ENCODE results near the gene NUCKS1.

Gene NUCKS1

DNA sequence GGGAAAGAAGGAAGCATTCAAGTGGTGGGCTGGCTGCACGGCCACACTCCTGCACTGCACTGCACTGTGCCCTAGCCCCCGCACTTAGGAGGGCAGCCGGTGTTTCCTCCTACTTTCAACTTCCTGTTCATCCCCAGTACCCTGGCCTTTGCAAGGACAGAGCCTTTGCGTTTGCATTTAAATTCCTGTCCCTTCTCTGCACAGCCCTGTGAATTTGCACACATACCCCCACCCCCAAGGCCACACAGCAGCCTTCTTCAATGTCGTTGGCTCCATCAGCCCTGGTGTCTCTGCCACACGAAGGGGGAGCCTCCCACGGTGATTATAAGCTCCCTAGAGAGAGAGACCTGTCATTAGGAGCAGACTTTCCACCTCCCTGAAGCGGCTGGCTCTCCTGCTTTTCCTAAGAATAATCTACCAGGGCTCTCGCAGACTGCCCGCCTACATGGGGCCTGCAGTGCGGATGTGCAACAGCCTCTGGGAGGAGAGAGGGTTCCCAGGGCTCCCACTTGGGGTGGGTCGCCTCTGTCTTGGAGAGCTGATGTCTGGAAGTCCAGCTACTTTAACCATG, 56.5 kb downstream of the NUCKS1 start:
- DNase-seq, result no peak

DNA sequence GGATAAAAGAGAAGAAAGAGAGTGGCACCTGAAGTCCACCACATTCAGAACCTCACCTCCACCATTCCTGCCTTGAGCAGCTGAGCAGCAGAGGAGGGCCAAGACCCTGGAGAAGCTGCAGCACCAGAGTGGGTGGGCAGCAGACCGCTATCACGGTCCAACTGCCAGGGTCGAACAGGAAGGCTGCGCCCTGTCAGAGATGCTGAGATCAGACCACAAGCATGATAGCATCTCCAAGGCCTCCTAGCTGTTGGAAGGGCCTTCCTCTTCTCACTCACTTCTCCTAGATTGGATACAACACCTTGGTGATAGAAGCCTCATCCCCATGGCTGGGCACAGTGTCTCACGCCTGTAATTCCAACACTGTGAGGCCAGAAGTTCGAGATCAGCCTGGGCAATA, 57.6 kb downstream of the NUCKS1 start:
- DNase-seq, result no peak

DNA sequence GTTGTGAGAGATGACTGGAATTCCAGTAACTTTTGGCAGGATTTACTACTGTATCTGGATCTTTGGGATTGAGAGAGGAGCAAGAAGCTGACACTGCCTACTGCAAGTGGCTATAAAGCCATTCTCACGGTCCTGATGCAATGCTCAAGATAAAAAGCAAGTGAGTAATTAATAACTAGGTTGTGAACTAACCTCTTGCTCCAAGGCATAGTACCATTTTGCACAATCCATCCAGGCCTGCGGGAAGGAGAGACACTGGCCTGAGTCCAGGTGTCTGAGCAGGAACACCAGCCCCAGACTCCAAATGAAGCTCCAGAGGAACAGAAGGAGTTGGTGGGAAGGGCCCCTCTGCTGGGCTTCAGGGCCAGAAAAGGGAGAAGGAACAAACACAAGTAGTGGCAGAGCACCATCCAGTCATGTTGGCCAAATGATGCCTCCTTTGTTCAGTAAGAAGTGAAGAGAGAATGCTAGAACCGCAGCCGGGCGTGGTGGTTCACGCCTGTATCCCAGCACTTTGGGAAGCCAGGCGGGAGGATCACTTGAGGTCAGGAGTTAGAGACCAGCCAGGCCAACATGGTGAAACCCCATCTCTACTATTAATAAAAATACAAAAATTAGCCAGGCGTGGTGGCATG, 59.7 kb downstream of the NUCKS1 start:
- no peak for DNase-seq

DNA sequence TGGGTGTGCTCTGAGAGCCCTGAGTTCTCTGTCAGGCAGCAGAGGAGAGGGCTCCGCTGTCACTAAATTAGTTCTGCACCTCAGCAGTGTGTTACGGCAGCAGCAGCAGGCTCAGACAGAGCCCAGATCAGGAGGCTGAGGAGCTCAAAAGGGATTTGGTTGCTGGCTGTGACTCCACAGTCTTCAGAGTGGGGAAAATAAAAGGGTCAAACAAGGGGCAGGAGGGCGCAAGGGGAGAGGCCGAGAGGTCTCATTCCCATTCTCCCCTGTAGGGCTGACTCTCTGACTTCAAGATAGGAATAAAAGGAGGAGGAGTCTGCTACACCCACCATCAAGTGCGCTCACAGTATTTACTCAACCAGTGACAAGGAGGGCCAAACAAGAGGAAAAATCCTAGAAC, 60.5 kb downstream of the NUCKS1 start:
- no peak for DNase-seq

DNA sequence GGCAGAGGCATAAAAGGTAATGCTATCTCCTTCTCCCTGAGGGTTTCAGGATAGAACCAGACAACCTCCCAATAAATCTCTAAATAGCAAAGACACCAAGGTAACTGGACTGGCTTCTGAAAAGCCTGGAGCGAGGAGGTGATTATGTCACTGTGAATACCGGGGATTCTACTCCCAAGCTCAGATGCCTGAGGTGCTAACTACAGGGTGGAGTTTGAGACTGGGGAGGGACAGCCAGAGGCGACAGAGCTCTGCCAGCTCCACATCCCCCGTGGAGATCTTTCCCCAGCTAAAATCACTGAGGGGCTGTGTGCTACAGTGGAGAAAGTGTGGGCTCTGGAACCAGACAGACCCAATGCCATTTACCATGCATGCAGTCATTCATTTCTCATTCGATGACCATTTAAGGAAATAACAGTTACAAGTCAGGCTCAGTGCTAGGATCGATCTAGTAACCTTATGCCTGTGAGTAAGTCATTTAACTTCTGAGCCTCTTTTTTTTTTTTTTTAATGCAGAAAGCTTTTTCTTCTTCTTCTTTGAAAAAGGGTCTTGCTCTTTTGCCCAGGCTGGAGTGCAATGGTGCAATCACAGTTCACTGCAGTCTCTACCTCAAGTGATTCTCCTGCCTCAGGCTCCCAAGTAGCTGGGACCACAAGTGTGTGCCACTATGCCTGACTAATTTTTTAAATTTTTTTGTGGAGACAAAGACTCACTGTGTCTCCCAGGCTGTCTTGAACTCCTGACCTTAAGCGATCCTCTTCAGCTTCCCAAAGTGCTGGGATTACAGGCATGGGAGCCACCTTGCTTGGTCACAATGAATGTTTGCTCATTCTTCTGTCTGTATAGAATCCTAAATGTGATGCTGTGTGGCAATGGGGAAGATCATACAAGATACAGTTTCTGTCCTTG, 61.6 kb downstream of the NUCKS1 start:
- DNase-seq, result no peak

DNA sequence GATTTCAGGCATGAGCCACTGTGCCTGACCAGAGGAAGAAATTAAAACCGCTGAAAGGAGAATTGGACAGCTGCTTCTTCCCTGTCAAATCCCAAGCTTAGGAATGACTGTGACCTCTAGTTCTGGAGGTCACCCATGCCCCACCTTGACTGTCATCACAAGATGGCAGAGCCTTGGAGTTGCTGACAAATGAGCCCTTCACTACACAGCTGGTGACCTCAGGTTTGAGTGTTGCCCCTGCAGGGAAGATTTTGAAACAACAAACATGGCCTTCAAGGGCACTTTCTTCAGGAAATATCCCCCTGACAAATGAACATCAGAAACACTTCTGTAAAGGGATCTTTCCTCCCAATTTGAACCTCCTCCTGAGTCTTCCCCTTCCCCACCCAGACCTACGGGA, 62.7 kb downstream of the NUCKS1 start:
- DNase-seq, result no peak

DNA sequence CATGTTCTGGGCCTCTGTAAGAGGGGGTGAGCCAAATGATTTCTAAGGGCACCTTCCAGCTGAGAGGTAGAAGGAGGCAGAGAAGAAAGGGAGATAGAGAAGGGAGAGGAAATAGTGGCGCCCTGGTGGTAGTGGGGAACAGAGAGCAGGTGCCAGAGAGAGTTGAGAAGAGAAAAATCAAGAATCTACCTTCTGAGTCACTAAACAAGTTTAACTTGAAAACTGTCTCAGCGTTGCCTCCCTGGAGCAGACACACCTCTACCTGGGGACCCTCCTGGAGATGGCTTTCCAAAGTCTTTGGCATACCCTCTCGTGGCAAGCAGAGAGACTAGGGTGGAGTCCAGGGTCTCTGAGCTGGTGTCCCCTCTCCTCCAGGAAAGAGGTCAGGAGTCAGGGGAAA, 68.6 kb downstream of the NUCKS1 start:
- DNase-seq, result no peak

DNA sequence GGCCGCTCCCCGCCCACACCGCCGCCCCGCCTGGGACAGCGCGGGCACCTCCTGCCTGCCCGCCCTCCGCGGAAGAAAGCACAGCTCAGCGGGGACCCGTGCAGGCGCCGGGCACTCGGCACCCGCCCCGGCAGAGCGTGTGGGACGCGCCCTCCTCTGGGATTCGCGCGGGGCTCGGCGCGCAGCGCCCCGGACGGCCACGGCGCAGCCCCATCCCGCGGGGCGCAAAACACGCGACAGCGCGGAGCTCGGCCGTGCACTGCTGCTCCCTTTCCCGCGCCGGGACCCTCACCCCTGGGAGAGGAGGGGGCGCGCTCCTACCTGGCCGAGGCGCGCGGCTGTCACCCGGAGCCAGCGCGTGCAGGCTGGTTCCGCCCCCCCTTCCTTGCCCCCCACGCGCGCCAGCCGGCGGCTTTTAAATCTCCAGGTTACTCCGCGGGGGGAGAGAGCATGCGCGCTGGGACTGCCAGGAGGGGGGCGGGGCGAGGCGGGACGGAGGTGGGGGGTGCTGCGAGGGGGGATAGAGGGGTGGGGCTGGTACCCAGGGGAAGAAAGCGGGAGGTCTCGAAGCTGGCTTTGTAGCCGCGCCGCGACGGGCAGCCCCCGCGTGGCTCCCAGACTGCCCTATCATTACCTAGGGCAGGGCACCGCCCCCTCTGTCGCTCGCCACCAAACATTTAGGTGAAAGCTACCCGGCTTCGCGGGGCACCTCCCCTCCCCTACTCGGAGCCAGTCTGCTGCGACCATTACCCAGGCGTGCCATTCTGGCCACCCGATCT, 69.7 kb downstream of the NUCKS1 start, which contains the start of gene SLC45A3:
SLC45A3 (minus strand) TSS at position 437 of the 779 bp plus-strand sequence. CDS start 15,853 bp downstream, outside the sequence.
- DNase-seq, result peak; percentile 33

DNA sequence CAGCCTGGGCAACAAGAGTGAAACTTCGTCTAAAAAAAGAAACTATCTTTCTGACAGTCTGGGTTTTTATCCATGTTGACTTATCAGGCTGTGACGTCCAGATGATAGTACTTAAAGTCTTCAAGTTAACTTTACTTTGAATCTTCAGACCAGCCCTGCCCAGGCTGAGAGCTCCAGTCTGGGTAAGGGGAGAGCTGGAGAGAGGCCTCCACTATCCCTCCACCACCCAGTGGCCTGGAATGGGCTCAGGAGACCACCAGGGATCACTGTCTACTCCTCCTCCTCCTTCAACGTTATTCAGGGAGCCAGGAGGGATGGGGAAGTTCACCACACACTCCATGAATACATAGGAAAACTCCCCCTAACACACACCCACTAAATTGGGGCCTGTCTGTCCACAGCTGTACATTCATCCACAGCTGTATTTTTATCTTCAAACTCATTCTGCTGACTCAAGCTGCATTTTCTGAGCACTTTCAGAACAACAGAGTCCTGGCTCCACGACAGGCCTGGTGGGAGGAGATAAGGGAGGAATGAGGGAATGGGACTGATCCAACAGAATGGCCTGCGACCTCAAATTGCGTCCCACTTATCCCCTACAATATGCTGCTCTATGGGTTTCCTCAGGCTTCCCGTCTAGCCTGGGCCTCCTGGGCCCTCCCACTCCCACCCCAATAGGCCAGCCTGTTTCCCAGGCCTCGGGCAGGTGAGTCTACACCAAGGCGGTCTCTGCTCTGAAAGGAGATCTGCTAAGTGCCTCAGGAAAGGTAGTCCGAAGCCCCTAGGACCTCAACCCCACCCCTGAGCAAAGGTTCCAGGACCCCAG, 71.5 kb downstream of the NUCKS1 start:
- no peak for DNase-seq

DNA sequence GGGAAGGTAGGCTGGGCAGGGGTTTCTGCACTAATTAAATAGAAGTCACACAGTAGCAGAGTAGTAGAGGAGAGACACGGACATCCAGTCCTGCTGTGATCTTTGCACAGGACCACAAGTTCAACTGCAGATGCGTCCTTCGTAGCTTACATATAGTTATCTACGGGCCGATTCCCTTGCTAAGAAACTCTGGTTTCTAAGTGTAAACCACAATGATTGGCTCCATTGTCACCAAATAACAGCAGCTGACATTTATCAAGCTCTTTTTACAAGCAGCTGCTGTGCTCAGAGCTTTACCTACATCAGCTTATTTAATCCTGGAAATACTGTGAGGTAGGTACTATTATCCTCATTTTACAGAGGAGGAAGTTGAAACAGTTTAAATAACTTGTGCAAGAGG, 72.8 kb downstream of the NUCKS1 start:
- no peak for DNase-seq

DNA sequence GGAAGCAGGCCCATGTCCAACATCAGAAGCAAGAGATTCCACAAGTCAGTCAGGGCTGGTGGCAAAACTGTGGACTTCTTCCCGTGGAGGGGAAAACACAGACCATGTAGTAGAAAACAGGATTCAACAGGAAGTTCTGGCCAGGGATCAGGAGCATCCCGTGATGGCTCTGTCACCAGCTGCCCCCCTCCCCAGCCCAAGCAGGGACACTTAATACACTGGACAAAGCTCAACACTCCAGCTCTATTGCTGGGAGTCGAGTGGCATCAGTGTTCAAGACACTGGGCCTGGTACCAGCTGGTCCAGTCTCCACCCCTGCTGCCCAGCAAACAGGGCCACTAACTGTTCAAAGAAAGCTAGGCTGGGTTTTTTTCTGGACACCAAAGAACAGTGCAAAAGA, 73.4 kb downstream of the NUCKS1 start:
- no peak for DNase-seq

DNA sequence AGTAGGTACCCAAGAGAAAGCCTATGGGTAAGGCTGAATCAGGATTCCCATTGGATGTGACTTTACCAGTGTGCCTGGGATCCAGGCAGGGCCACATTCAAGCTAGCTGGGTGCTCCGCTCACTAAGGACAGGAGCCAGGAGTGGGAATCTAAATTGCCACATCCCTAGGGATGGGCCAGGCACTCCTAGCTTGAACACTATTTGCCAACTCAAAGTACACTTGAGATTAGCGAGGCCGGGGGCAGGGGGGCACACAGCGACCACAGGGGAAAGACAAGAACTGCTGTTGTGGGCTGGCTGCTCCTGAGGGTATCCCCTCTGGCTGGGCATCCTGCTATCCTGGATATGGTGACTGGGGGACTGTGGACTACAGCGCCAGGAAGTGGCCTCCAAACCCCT, 74.0 kb downstream of the NUCKS1 start:
- DNase-seq, result no peak

DNA sequence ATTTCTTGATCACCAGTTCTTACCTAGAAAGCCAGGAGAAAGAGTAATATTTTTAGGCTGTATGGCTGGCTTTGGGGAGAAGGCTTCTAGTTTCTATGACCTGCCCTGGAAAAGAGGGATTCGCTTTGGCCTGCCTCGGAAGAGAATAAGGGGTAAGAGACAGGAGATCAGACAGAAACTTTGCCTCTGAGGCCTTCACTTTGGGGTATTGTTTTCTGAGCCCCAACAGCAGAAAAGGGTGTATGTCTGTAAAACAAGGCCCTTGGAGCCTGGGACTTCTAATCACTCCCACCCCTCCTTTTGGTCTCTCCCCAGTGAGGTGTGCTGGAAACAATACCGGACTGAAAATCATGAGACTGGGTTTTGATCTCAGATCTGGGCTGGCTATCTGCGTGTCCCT, 74.7 kb downstream of the NUCKS1 start:
- no peak for DNase-seq

DNA sequence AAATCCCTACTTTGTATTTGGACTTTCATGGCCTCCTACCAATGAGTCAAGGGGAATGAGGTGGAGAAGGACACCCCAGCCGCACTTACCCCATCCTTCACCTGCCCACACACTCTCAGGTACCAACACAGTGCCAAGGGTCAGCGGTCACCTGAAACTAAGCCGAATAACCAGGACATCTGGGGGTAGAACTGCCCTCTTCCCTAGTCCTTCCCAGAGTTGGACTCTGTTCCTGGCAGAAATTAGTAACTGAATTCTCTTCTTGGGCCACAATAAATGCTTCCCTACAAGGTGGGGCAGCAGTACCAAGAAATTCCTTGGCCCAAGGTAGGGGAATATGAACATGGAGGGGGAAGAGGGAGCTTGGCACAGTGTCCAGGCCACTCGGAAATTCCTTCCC, 77.0 kb downstream of the NUCKS1 start:
- no peak for DNase-seq

DNA sequence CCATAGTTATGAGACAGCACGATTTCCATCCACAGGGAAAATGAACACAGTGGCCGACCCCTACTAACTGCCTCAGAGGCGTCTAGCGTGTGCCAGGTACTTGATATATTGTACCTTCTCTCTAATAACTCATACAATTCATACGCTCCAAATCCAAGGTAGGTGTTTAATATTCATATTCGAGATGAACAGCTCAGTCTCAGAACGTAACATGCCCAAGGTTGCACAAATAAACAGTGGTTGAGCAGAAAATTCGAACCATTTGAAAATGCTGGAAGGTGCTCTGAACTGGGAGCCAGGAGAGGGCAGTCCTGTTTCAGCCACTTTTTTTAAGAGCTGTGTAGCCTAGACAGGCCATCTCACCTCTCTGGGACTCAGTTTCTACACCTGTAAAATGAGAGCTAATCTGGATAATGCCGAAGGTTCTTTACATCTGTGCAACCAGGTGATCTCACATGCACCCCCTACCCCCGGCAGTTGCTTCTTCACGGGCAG, 77.5 kb downstream of the NUCKS1 start:
- no peak for DNase-seq

DNA sequence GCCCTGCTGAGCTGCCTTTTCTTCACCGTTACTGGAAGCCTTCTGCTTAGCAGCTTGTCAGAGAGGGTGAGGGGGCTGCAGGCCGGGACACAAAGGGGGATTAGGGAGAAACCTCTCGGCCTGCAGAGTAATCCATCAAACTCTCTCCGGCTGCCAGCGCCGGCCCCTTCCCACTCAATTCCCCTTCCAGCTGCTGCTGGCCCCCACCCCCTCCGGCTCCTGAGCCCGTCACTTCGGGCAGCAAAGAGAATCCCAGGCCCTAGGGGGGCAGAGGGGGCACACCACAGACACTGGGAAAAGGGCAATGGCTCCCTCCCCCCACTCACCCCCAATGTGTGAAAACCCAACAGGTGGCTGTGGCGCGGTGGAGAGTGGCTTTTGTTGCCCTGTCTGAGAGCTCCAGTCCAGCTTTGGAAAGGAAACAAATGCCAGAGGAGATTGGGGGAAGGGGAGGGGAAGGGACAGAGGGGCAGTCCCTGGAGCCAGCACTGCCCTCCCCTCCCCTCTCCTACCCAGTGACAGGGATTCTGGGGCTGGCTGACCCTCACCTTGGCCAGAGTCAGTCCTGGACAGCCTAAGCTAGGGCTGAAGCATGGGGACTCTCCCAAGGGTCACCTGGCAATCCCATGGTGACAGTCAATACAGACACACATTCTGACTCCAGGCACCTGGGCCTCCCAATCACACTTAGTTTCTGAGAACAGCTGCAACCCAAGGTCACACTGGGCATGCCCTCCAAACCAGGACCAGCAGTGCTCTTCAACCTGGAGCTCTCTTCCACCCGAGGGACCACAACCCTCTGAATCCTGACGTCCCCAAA, 79.2 kb downstream of the NUCKS1 start:
- no peak for DNase-seq

DNA sequence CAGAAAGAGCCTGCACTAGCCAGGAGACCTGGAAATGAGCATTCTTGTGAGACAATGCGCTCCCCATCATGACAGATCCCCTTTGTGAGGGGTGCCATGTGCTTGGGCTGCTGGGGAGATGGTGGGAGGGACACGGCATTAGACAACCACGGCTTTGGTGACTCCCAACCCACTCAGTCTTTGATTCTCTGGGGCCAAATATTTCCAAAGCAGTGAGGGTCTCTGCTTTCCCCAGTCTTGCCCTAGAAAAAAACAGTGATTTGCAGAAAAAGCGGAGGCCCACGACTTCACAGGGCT, 79.9 kb downstream of the NUCKS1 start:
- no peak for DNase-seq

DNA sequence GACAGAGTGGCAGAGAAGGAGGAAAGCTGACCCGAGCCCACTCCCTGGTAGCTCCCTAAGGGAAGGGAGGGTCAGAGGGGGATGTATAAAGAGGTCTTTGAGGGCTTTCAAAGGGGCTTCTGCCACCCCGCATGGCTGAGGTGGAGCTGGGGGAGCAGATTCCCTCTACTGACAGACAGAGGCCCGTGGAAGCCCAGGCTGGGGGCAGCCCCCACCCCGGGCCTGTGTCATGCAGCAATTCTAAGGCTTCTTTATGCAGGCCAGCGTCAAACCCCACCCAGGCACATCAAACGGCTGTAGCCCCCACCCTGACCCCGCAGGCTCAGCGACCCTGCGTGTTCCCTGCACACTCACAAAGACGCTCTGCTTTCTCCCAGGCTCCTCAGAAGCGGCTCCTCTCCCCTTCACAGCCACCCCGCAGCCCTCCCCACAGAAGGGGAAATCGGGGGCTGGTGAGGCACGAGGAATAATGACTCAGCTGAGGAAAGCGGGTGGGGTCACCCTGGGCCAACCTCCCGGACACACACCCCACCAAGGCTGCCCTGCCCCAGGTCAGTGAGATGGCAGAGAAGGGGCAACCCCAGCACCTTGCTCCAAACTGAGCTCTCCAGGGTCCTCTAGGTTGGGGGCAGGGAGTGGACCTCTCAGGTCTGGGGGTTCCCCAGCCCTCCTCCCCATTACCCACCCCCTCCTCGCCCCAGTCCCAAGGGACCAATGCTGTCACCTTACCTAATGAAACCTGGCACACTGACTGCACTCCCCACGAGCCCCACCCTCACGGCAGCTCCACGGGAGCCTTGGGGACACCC, 80.4 kb downstream of the NUCKS1 start:
- DNase-seq, result no peak

DNA sequence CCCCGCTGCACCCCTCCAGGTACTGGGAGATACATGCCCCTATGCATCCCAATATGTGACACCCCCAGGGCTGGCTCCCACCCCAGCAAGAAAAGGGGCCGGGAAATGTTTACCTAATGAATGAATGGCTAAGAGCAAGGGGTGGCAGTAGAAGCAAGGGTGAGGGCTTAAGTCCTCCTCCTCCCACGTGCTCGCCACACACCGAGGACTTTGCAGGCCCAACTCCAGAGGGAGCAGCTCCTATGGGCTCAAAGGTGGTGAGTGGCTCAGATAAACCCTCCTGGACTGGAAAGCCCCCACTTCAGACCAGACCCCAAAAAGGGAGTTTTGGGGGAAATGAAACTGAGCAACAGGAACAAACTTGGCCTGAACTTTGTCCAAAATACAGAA, 81.0 kb downstream of the NUCKS1 start:
- no peak for DNase-seq

DNA sequence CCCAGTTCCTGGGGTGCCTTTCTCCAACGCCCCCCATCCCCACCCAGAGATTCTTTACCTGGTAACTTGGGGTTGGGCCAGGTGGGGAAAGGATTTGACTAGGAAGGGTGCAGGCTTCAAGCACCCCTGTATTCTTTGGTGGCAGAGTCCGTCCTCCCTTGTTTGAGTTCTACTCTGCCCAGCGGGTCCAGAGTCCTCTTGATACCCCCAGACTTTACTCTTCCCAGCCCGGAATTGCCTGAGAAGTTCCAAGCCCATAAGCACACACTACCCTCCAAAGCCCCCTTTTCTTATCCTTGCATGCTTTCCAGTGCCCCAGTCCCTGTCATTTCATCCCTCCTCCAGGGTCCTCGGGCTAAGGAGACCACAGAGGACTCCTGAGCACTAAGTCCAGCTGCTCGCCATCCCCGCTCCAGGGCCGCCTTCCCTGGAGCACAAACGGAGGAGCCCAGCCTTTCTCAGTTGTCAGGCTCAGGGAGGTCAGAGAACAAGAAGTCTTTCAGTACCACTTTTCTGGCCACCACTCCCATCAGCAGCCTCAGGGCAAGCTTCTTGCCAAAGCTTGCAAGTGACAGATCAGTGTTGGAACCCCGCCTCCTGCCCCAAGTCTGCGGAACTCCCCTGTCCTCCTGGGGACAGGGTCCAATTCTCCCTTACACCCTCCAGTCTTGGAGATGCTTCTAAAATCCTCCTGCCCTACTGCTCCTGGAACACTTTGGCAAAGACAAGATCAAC, 81.9 kb downstream of the NUCKS1 start:
- DNase-seq, result no peak
